ENCODE data around the gene KCNIP1.

KCNIP1 gene

DNA sequence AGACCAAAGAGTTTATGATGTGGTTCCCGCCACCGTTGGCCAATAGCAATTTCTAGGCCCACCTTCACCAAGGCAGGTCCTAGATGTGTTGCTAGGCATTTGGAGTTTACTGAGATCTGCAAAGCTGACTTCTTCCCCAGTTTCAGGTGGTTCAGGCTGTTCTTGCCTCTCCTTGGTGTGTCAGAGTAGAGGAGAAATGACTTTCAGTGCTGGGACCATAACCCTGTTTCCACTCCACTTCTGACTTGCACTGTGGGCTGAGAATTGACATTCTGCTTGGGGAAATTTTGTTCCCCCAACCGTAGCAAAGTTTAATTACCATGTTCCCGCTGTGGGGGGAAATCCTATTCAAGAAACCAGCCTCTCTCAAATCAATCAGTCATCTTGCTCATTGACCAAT lies 151.7 kb downstream of the KCNIP1 start:
- no peak for DNase-seq

DNA sequence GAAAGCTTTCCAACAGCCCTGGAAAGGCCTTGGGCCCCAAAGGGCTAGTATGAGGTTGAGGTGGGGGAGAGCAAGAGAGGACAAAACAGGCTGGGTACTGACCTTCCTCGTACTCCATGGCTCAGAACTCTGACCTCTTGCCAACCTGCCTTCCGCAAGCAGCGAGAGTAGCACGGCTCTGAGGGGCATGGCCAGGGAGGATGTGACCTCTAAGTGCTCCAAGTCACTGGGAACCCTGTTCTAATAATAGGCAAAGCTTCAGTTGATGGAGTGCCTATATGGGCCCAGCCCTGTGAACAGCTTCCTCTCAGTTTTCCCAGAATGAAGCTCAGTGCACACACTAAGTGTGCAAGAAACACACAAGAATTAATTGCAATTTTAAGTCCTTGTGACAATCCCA lies 152.1 kb downstream of the KCNIP1 start:
- no peak for DNase-seq

DNA sequence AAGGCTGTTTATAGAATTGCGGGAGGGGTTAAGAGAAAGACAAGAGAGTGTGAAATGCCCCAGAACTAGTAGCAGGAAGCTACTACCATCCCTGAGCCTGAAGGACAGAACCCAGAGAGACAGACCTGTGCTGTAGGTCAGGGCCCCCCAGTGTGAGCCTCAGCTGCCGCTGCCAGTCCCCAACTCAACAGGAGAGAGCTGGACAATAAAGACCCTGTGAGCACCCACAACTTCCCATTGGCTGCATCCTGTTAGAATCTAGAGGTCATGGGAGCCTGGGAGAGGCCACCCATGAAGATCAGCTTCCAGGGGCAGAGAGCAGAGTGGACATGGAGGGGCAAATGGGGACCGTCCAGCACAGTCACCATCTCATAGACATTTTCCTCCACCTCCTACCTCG lies 152.5 kb downstream of the KCNIP1 start:
- no peak for DNase-seq

DNA sequence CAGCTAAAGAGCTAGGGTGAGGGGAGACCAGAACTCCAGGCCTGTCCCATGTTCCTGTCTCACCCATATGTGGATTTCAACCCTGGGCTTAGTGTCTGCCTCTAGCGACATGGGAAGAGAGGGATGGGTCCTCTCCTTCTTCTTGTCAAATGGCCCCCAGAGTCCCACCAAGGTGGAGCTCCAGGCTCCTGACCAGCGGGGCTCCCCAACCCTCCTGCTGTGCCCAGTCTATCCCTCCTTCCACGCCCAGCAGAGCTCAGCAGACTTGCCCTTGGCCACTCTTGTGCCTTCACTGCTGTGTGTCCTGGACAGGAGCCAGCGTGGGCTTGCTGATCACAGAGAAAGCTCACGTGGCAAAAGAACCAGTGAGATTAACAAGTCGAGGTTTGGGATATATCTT lies 156.7 kb downstream of the KCNIP1 start:
- DNase-seq = no peak

DNA sequence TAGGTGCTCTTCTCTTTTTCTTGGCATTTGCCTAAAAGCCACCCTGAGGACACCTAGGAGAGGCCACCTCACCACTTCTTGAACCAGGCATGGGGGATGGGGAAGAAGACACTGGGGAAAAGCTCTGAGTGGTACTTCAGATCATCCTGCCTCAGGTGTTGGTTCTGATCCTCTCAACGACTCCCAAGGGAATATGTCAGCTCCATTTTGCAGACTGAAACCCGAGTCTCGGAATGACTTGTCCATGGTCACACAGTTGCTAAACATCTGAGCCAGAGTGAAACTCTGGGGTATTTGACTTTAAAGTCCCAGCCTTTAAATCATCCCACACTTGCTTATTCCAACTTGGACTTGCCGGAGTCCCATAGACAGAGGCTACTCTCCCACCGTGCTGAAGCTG lies 159.1 kb downstream of the KCNIP1 start:
- DNase-seq = no peak

DNA sequence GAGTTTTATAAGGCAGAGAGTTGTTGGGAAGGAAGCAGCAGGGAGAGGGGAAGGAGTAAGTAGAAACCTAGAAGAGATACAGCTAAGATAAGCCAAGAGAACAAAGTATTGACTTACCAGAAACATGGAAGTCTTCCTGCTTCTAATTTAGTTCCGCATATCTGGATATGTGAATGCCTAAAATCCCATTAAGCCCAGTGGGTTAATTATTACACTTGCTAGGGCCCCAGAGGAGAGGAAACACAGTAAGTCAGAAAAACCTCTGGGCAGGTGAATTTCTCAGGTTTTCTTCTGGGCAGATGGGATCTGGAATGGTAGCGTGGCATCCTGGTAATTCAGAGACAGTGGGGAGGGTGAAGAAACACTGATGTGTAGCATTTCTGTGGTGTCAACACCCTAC lies 175.0 kb downstream of the KCNIP1 start:
- DNase-seq = no peak

DNA sequence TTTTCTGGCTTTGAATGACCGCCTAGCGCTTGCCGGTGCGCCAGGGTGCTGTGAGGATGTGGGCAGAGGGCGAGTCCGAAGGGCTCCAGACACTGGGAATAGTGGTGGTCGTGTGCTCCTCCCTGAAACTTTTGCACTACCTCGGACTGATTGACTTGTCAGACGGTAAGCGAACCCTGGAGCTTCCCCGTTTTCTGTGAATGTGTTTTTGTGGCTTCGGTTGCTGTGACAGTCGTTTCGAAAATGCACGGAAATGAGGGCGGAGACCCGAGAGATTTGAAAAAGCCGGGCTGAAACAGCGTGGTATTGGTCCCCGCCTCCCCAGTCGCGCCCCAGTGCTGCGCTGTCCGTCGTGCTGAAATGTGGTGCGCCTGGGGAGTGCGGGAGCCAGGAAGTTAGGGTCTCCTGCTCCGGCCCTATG lies 177.2 kb downstream of the KCNIP1 start:
- no peak for DNase-seq

DNA sequence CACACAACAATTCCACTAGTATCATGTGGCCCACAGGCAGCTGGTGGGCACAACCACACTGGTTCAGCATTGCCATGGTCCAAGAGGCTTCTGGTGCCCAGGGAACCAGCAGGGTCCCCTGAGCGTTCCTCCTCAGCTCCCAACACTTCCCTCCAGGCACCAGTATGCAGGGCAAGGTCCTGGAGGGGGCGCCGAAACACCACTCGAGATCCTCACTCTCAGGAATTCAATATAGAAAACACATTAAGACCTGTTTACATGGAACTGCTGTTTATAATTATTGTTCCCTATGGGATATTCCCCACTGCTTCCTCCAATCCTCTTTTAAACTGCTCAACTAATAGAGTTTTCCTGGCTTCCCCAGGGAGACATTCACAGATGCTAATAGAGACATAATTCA lies 187.8 kb downstream of the KCNIP1 start:
- DNase-seq = no peak

DNA sequence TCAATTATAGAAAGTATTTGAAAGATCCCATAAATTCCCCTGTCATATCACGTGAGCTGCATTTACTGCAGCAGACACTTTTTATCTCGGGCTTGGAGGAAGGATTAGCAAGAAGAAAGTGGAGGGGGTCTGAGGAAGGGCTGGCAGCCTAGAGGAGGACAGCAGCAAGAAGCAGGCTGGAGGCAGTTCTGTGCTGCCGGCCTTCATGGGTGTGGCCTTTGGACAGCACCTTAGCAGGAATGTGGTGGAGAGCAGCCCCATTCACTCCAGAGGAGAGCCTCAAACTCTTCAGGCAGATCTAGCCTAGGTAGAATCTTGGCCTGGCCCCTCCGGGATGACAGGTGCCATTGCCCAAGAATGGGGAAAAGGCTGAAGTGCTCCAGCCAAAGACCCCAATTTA lies 189.9 kb downstream of the KCNIP1 start:
- DNase-seq = no peak

DNA sequence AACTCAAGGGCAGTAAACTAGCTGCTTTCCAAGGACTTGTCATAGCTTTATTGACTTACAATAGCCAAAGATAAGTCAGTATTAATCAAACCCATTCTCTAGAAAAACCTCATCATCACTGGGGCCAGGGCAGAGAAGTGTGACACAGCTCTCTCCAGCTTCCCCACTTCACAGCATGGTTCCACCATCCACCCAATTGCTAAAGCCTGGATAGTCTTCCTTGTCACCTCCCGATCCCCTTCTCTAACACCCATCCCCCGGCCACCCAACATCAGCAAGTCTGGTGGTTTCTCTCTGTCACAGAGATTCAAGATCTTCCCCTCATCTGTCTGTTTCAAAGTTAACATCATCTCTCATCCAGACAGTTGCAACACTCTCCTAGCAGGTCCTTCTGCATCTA lies 191.1 kb downstream of the KCNIP1 start:
- no peak for DNase-seq

DNA sequence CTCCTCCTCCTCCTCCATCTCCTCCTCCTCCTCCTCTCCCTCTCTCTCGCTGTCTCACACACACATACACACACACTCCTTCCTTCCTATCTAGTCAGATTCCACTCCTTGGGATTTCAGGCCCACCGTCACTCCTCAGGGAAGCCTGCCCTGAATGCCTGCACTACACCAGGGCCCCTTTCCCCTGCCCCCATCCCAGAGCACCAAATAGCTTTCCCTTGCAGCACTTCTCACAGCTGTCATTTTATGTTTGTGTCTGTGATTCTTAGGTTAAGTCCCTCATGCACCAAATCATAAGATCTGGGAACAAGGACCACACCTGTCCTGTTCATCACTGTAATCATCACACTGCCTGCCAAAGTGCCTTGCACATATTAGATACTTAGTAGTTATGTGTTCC lies 193.2 kb downstream of the KCNIP1 start:
- DNase-seq = no peak

DNA sequence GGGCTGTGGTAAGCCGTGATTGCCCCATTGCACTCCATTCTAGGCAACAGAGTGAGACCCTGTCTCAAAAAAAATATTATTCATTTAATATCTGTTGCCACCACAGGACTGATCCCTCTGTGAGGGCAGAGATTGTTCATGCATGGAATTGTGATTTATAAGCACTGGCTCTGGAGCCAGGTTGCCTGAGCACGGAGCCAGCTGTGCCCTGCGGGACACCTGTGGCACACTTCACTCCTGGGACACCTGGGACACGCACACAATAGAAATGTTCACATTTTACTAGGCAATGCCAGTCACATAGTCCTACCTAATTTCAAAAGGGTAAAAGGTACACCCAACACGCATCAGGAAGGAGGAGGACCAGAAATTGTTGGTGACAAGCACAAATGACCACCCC lies 196.7 kb downstream of the KCNIP1 start:
- no peak for DNase-seq

DNA sequence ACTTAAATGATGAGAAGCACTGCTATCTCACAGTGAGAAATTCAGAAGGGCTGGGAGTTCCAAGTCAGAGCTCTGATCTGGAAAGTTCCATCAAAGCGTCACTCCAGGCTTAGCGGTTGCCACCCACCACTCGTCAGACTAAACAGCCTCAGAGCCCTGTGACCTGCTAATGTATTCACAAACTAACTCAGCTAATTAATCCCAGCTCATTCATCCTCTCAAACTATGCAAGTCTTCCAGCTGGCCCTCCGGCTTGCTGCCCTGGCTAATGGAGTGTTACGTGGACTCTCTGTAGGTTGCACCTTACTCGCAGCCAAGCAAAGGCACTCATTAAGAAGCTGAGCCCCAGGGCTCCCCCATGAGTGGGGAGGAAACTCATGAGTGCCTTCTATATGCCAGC lies 197.5 kb downstream of the KCNIP1 start:
- DNase-seq = no peak

DNA sequence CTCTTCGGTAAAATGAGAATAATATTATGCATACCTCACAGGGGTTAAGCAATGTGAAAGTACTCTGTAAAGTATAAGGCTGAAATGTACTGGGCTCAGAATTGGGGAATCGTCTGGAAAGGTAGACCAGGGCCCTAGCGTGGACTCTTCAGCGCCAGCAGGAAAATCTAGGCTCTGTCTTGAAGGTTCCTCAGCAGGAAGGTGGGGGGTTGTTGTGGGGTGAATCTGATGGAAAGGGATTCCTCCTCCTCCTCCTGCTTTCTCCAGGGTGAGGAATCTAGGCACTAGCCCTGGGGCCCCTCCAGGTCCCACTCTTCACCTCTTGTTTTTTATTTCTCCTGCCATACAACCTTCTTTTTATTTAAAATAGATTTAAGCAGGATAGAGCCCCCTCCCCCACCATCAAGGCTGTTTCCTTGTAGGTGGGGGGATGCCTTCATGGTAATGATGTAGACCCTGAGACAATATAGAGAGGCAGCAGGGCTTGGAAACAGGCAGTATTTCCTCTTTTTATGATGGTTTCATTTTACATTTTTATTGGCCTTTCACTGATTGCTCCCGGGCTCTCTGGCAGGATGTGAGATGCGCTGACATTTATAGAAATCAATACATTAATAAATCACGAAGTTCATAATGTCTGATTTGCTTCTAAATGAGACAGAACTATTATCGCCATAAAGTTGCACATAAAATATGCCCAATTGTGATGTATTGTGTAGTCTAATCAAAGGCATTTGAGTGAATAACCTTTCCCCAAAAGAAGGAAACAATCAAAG lies 200.8 kb downstream of the KCNIP1 start:
- DNase-seq = no peak

DNA sequence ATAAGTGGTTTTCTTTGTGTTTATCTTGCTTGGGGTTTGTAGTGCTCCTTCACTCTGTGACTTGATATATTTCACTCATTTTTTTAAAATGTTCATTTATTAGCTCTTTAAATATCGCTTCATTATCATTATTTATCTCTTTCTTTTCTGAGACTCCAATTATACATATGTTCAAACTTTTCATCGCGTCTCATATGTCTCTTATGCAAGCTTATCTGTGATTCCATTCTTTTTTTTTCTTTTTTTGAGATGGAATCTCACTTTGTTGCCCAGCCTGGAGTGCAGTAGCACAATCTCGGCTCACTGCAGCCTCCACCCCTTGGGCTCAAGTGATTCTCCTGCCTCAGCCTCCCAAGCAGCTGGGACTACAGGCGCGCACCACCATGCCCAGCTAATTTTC lies 205.8 kb downstream of the KCNIP1 start:
- no peak for DNase-seq

DNA sequence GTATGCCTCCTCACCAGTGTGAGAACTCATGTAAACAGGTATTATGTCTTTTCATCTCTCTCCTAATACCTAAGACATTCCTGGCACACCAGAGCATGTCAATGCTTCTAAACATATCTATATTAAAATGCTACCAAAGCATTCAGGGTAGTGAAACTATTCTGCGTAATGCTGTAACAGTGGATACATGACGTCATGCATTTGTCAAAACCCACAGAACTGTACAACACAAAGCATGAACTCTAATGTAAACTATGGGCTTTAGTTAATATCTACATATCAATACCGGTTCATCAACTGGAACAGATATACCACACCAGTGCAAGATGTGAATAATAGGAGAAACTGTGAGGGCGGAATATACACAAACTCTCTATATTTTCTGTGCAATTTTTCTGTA lies 207.5 kb downstream of the KCNIP1 start:
- DNase-seq = no peak

DNA sequence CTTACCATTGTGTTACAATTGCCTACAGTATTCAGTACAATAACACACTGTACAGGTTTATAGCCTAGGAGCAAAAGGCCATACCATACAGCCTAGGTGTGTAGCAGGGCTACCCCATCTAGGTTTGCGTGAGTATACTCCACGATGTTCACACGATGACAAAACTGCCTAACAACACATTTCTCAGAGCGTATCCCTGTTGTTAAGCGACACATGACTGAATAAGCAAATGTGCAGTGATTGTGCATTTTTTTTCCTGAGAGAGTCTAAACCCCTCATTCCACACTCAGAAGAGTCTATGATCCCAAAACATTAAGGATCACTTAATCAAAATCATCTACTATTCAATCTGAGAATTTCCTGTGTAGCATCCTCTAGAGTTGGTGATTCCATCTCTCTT lies 211.3 kb downstream of the KCNIP1 start:
- DNase-seq = no peak

DNA sequence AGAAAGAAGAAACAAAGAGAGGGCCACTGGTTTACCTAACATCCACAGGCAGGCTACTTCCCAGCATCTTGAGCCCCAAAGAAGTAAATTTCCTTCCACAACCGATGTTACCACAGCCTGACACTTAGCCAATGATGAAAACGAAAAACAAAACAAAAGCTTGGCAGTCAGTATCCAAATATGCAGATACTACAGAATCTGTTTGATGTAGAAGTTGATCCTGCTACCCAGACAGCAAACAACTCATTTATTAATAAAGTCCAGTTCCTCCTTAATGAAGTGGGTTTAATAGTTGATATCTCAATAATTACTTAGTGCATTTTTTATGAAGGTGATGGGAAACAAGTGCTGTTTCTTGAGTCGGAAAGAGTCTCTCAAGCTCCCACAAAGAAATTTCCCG lies 212.6 kb downstream of the KCNIP1 start:
- no peak for DNase-seq

DNA sequence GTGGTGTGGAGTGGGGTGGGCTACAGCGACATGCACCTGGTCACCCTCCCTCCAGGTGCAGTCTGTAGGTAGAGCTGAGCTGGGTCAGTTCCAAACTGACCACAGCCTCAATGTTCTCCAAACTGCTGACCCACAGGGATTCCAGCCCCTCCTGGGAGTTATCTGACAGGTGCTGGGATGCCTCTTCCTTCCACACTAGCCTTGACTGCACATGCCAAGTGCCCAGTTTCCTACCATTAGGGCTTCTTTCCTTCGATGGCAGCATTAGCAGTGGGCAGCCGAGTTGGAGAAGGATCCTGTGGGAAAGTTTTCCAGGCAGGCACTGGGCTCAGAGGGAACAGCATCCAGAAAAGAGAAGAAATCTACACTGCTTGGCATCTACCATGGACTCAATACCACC lies 215.7 kb downstream of the KCNIP1 start:
- no peak for DNase-seq

DNA sequence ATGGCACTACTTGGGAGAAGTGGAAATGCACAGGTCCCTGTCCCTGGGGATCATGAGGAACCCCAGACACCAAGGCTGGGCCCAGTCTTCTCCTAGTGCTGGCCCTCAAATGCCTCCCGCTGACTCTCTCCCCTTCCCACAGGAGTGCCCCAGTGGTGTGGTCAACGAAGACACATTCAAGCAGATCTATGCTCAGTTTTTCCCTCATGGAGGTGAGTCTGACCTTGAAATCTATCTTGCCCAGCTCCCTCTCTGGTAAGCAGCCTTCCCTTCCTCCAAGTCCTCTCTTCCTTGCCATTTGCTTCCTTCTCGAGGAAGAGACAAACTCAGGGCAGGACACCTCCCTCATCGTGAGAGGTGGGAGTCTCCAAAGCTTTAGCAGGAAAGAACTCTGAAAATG lies 216.4 kb downstream of the KCNIP1 start:
- no peak for DNase-seq

DNA sequence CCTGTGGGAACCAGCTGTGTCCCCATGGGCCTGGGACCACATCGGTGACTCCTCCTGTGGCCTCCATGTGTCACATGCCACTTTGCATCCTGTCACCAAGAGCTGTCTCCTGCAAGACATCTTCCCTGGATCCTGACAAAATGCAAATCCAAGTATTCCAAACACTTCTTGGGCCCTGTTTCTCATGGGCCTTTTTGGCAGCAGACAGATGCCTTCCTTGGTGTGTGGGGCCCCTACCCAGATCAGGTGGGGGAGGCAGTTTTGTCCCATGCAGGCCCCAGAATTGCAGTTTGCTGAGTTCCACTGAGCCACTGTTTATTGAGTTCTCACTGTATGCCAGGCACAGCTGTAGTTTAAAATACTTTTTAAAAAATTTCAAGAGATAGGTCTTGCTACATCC lies 217.2 kb downstream of the KCNIP1 start:
- DNase-seq = no peak

DNA sequence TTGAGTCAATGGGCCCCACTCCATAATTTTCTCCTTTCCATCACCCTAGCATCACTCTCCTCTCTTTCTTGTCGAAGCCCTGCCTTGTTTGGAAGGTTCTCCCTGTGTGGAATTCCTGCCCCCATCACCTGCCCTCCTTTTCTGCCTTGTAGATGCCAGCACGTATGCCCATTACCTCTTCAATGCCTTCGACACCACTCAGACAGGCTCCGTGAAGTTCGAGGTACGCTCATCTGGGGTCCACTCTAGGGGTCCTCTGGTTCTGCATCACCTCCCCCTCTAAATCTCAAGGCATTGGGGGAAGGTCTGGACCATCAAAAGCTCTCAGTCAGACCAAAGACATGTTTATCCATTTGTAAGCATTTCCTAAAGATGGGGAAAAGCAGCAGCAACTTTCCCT lies 217.9 kb downstream of the KCNIP1 start:
- DNase-seq = no peak

DNA sequence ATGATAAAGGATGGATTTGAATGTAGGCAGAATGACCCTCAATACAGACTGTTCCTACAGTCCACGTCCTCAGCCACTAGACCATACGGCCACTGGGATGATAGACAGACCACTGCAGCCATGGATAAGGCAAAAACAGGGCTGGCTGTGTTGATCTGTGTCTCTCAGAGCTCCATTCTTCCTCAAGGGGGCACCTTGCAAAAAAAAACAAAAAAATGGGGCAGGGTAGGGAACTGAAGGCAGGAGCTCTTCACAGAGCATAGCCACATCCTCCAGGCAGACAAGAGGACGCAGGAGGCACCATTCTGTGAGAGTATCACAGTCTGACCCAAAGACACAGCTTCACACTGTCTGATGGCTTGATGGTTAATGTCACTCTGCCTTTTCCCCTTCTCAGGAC lies 218.5 kb downstream of the KCNIP1 start:
- DNase-seq = no peak

DNA sequence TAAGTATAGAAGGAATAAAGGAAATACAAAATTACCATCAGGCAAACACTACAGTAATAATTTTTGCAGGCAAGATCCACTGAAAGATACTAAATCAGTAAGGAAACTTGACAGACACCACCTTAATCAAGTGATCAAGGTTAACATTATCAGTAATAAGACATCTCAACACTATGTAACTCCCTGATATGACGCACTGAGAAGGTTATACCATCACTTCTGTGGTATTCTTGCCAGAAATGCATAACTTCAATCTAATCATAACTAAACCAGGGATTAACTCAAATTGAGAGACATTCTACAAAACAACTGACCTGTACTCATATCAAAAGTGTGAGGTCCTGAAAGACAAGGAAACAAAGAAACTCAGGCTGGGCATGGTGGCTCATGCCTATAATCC lies 227.2 kb downstream of the KCNIP1 start:
- DNase-seq = no peak

DNA sequence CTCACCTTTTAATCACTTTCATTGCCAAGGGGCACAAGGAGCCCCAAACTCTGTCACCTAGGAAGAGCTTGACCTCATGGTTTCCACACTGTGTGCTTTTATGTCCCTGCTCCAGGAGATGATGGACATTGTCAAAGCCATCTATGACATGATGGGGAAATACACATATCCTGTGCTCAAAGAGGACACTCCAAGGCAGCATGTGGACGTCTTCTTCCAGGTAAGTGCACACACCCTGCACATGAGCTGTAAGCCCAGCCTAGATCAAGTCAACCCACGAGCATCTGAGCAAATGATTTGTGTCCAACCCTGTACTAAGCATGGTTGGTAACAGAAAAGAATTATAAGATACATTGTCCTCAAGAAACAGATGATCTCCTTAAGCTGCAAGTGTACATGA lies 228.9 kb downstream of the KCNIP1 start:
- DNase-seq = no peak

DNA sequence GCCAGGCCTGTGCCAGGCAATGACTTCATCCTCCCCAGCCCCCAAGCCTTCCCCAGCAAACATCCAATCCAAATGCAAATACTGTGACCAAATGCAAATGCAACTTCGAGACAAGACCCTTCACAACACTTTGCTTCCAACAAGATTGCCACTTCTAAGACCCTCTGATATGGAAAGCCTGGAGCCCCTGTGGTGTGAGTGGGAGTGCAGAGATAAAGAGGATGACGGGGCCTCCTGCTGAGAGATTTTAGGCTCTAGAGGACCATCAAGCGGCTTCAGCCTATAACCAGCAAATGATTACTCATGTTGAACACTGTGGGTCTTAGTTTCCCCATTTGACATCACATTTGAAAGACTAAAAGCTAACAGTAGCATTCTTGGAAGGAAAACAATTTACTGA lies 233.1 kb downstream of the KCNIP1 start:
- no peak for DNase-seq

Measured in NCI-H2227 treated with DMSO at 0.1 percent for 48 hours (cell line).